Gastroesophageal sphincter (tissue), 4 donors: ENCODE results near the gene LETM1. TPM values are rescaled to one million over a fixed set of nuclear protein-coding genes. Genes with fewer than 3 reads are reported as not detected.

Source experiments
- ATAC-seq: fragments of 150-250 bp; one replicate; pipeline ENCODE4 v1.9.1; 2016; ENCODE audit warnings: mild to moderate bottlenecking, moderate library complexity
- H3K27ac ChIP-seq, 4 donors: fragments of 200-600 bp; sonication (generic) in 3 of 4; 1 replicate in 3 of 4; 2 replicates in 1 of 4; pipeline ENCODE4 v1.5.1; 2016 to 2019
- H3K27me3 ChIP-seq: fragments of 200-600 bp; sonication (generic); one replicate; pipeline ENCODE4 v1.5.1; 2019
- H3K36me3 ChIP-seq, 2 donors: fragments of 200-600 bp; sonication (generic); one replicate each; pipeline ENCODE4 v1.5.1; 2019; ENCODE audit warnings: control low read depth in 1 of 2
- H3K4me1 ChIP-seq, 3 donors: fragments of 200-600 bp; sonication (generic); 1 replicate in 2 of 3; 2 replicates in 1 of 3; pipeline ENCODE4 v1.5.1; 2016 to 2019; ENCODE audit warnings: control low read depth in 2 of 3
- H3K4me3 ChIP-seq, 2 donors: fragments of 200-600 bp; sonication (generic); one replicate each; pipeline ENCODE4 v1.5.1; 2019; ENCODE audit warnings: mild to moderate bottlenecking in 1 of 2, moderate library complexity in 1 of 2
- H3K9me3 ChIP-seq, 3 donors: fragments of 200-600 bp; sonication (generic); one replicate each; pipeline ENCODE4 v1.5.1; 2017 to 2019; ENCODE audit warnings: control low read depth in 2 of 3
- CTCF ChIP-seq, 4 experiments: fragments of 200-600 bp in 2 of 4; fragments of 450-650 bp in 2 of 4; sonication (generic) in 1 of 4; IDR thresholded peaks; one replicate each; pipeline ENCODE4 v1.5.1; 2017 to 2019; ENCODE audit warnings: antibody characterized with exemption in 4 of 4, mild to moderate bottlenecking in 2 of 4, moderate library complexity in 2 of 4
- EP300 ChIP-seq: sonication (generic); formaldehyde crosslinking; IDR thresholded peaks from one replicate; pipeline ENCODE4 v1.6.1; 2017; ENCODE audit warnings: antibody characterized with exemption, mild to moderate bottlenecking
- POLR2A ChIP-seq, 2 donors: fragments of 450-650 bp; IDR thresholded peaks; one replicate each; pipeline ENCODE4 v1.6.1; 2017; ENCODE audit warnings: antibody characterized with exemption in 2 of 2, mild to moderate bottlenecking in 2 of 2, moderate library complexity in 1 of 2
- POLR2AphosphoS5 ChIP-seq: sonication (generic); formaldehyde crosslinking; IDR thresholded peaks from one replicate; pipeline ENCODE4 v1.6.1; 2017; ENCODE audit warnings: antibody characterized with exemption
- WGBS, 2 donors: methylation state at CpG; one replicate each; pipeline ENCODE4 v1.1.5; 2018; ENCODE audit warnings: low coverage in 1 of 2; 5-methylcytosine and 5-hydroxymethylcytosine counted together
- total RNA-seq, 4 donors: library from RNA; depleted of rRNA; stranded (reverse); fragments of >200 nt; gene quantifications; one replicate each; pipeline ENCODE4 v1.1.0, GENCODE V29; 2016

Gene LETM1
- total RNA-seq, 4 donors from 2014 or later: 24.0 to 29.2 (median 26.9) TPM

GRCh38 chr4:1866189-1866661, 10.3 kb upstream of the LETM1 start:
- Histone ChIP-seq H3K27ac (no peak overlapping the region), H3K4me1 (peaks cover 0 to 13% (median 3%) of the 10 kb centered on the region in 3 donors), H3K27me3 (peaks cover 62% of the 10 kb centered on the region), H3K4me3 (no peak overlapping the region), H3K9me3 (no peaks in the 10 kb centered on the region), H3K36me3 (no peaks in the 10 kb centered on the region)
- no peak for ATAC-seq
- TF ChIP-seq POLR2AphosphoS5: no peak
- TF ChIP-seq EP300: no peak
- no peak for TF ChIP-seq CTCF (IDR thresholded peaks at IDR 0.05)
- no peak for TF ChIP-seq POLR2A (IDR thresholded peaks at IDR 0.05)
- 62% methylated on average over 3 of the region's 7 CpGs; no CpG with 5 or more reads in 1 of the 2 donors for WGBS, 2 donors

- Histone ChIP-seq H3K4me1 (peaks cover 0 to 5% (median 0%) of the 10 kb centered on the region in 3 donors), H3K27me3 (peaks cover 62% of the 10 kb centered on the region), H3K27ac (no peak overlapping the region), H3K4me3 (no peak overlapping the region), H3K36me3 (no peaks in the 10 kb centered on the region), H3K9me3 (no peaks in the 10 kb centered on the region)
- TF ChIP-seq CTCF (IDR thresholded peaks at IDR 0.05): no peak
- TF ChIP-seq EP300: no peak
- no peak for TF ChIP-seq POLR2A (IDR thresholded peaks at IDR 0.05)
- TF ChIP-seq POLR2AphosphoS5: no peak
- WGBS, 2 donors: 98% methylated on average over 5 of the region's 17 CpGs; no CpG with 5 or more reads in 1 of the 2 donors
- ATAC-seq: peak; percentile 31
These were observed 8.4 kb upstream of the LETM1 start for GRCh38 chr4:1864076-1865008.

GRCh38 chr4:1863297-1864033, 7.5 kb upstream of the LETM1 start:
- no peak overlapping the region for H3K27ac ChIP-seq
- ATAC-seq: no peak
- no peaks in the 10 kb centered on the region for H3K36me3 ChIP-seq
- TF ChIP-seq CTCF (IDR thresholded peaks at IDR 0.05): no peak
- TF ChIP-seq EP300: no peak
- no peak for TF ChIP-seq POLR2A (IDR thresholded peaks at IDR 0.05)
- no peak for TF ChIP-seq POLR2AphosphoS5
- H3K4me1 ChIP-seq: peaks cover 0 to 5% (median 0%) of the 10 kb centered on the region in 3 donors
- no peaks in the 10 kb centered on the region for H3K9me3 ChIP-seq
- H3K4me3 ChIP-seq: no peak overlapping the region
- WGBS, 2 donors: 88 to 100% methylated on average over 1 to 6 of the region's 11 CpGs
- H3K27me3 ChIP-seq: peaks cover 62% of the 10 kb centered on the region

- Histone ChIP-seq H3K27ac (no peak overlapping the region), H3K4me1 (peaks cover 0 to 6% (median 0%) of the 10 kb centered on the region in 3 donors), H3K36me3 (no peaks in the 10 kb centered on the region), H3K9me3 (no peaks in the 10 kb centered on the region), H3K4me3 (no peak overlapping the region), H3K27me3 (peaks cover 62% of the 10 kb centered on the region)
- TF ChIP-seq EP300 (no peak), POLR2A (IDR thresholded peaks at IDR 0.05) (no peak), POLR2AphosphoS5 (no peak), CTCF (IDR thresholded peaks at IDR 0.05) (no peak)
- ATAC-seq: no peak
- 52 to 67% methylated on average over 6 to 12 of the region's 14 CpGs for WGBS, 2 donors
These were observed 7.0 kb upstream of the LETM1 start for GRCh38 chr4:1862961-1863296.
